ENCODE data around the gene NLRC3.
A peak's percentile ranks its signal among the peaks of the same experiment; 100 is the strongest.
"Not testable (repeated sequence)": the region's sequence is repeated elsewhere in the genome, so short reads cannot be mapped to it uniquely, and the experiment has no call there.

Gene NLRC3

DNA sequence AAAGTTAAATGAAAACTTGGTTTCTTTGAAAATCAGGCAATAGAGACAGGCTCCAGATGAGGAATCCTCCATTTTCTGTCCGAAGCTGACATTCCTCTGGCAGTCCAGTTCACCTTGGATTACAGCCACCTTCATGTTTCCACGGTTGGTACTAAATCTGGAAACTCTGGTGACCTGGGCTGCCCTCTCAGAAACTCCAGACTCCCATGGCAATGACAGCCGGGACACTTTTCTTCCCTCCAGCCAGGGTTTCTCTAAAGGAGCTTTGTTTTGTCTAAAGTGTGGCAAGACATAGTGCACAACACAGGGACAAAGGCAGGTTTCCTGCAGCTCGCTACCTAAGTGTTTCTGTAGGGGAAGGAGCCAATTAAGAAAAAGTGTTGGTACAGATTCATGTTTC is 40.4 kb downstream of the NLRC3 start:
- H3K4me1 ChIP-seq, result no peaks in the 10 kb centered on the region
- no peaks in the 10 kb centered on the region for H3K9me3 ChIP-seq
- H3K36me3 ChIP-seq (replicated peaks), result peaks cover 19% of the 10 kb centered on the region
- in situ Hi-C loops (cut with MboI; ENCODE audit: low sequenced_read_pairs), result no loop called here
- no peak overlapping the region for H3K4me3 ChIP-seq
- no peak for DNase-seq (ENCODE audit: low spot score in 2 of 2)
- H3K27me3 ChIP-seq (ENCODE audit: low read depth), result no peaks in the 10 kb centered on the region

DNA sequence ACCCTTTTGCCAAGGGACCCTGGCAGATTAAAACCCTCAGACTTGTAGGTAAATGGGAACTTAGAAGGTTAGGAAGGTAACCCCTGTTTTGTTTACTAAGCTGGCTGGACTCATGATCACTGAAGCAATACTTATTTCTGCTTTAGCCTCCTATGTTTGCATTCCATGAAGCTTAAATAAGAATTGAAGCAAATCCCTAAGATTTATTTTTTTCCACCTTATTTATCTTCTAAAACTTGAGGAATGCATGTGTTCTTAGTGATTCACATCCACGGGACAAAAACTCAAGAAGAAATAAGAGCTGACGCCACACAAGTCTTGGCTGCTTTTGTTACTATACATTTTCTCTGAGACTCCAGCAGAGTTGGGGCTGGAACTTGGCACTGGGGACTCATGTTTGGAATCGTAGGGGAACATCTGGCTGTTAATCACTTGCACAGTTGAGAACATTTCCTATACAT is 40.9 kb downstream of the NLRC3 start:
- in situ Hi-C loops (cut with MboI; ENCODE audit: low sequenced_read_pairs), result no loop called here
- Histone ChIP-seq H3K4me3 (no peak overlapping the region), H3K27me3 (ENCODE audit: low read depth) (no peaks in the 10 kb centered on the region), H3K4me1 (no peaks in the 10 kb centered on the region), H3K9me3 (no peaks in the 10 kb centered on the region), H3K36me3 (replicated peaks) (peaks cover 19% of the 10 kb centered on the region)
- DNase-seq (ENCODE audit: low spot score in 2 of 2), result no peak

DNA sequence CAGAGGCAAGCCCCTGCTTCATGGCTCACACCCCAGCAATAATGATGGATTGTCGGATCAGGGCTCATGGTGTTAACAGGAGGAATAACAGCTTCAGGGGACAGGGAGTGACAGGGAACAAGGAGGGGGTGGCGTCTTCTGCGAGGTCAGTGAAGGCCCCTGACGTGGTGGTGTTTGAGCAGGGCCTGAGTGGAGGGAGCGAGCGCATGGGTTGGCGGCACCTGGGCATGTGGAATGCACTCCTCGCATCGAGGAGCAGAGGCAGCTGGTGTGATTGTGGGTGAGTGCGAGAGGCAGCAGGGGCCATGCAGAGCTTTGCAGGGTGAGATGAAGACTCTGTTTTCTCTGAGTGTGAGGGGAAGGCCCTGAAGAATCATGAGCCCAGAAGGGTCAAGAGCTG is 43.1 kb downstream of the NLRC3 start:
- Histone ChIP-seq H3K9me3 (no peaks in the 10 kb centered on the region), H3K27me3 (ENCODE audit: low read depth) (no peaks in the 10 kb centered on the region), H3K36me3 (replicated peaks) (peaks cover 19% of the 10 kb centered on the region), H3K4me3 (no peak overlapping the region), H3K4me1 (no peaks in the 10 kb centered on the region)
- no peak for DNase-seq (ENCODE audit: low spot score in 2 of 2)
- in situ Hi-C loops (cut with MboI; ENCODE audit: low sequenced_read_pairs), result no loop called here

DNA sequence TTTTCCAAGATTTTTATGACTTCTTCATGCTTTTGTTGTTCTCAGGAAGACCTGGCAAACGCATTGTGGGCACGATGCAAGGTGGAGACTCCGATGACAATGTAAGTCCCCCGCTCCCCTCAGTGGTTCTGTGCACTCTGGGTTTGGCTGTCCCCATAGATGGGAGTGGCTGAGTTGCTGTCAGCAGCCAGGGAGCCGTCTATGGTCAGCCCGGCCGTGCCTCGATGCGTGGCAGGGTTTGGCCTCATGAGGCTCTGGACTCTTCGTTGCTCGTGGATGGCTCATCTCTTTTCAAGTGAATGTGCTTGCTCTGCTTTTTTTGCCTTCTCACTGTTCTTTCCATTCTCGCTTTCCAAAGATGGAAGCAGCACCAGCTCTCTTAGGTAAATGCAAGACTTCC is 44.5 kb downstream of the NLRC3 start:
- Histone ChIP-seq H3K4me3 (no peak overlapping the region), H3K9me3 (no peaks in the 10 kb centered on the region), H3K4me1 (no peaks in the 10 kb centered on the region), H3K36me3 (replicated peaks) (peaks cover 24% of the 10 kb centered on the region), H3K27me3 (ENCODE audit: low read depth) (no peaks in the 10 kb centered on the region)
- in situ Hi-C loops (cut with MboI; ENCODE audit: low sequenced_read_pairs), result no loop called here
- no peak for DNase-seq (ENCODE audit: low spot score in 2 of 2)

DNA sequence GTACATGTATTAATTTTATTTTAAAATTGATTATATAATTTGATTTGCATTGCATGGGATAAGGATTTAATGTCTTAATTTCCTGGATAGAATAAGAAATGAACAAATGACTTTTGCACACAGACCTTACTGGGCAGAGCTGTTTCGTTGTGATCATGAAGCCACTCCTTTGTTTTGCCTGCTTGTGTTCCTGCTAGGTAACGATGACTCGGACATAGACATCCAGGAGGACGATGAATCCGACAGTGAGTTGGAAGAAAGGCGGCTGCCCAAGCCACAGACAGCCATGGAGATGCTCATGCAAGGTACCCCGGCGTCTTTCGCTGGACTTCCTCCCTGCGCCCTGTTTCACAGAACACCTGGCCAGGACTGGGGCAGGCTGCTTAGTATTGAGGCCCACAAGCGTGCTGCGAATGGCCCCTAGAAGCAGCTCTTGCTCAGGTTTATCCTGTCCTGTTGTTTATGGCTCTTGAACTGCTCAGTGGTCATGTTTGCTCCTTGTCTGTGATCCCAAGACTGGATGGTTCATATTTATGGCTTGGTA is 46.8 kb downstream of the NLRC3 start:
- H3K4me1 ChIP-seq, result no peaks in the 10 kb centered on the region
- H3K4me3 ChIP-seq, result no peak overlapping the region
- no peaks in the 10 kb centered on the region for H3K27me3 ChIP-seq (ENCODE audit: low read depth)
- H3K36me3 ChIP-seq (replicated peaks), result peaks cover 15% of the 10 kb centered on the region
- DNase-seq (ENCODE audit: low spot score in 2 of 2), result no peak
- in situ Hi-C loops (cut with MboI; ENCODE audit: low sequenced_read_pairs), result no loop called here
- no peaks in the 10 kb centered on the region for H3K9me3 ChIP-seq

DNA sequence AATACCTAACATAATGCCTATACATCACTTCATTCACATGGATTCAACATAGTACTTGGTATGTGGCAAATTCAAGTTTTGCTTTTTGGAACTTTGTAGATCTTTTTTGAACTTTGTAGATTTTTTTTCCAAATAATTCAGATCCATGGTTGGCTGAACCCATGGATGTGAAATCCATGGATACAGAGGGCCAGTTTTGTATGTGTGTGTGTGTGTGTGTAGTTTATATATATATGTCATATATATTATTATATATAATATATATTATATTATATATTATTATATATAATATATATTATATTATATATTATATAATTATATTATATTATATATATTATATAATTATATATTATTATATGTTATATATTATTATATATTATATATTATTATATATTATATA is 48.0 kb downstream of the NLRC3 start:
- in situ Hi-C loops (cut with MboI; ENCODE audit: low sequenced_read_pairs), result no loop called here
- no peak for DNase-seq (ENCODE audit: low spot score in 2 of 2)
- Histone ChIP-seq H3K36me3 (replicated peaks) (peaks cover 15% of the 10 kb centered on the region), H3K4me3 (no peak overlapping the region), H3K9me3 (no peaks in the 10 kb centered on the region), H3K4me1 (no peaks in the 10 kb centered on the region), H3K27me3 (ENCODE audit: low read depth) (no peaks in the 10 kb centered on the region)

DNA sequence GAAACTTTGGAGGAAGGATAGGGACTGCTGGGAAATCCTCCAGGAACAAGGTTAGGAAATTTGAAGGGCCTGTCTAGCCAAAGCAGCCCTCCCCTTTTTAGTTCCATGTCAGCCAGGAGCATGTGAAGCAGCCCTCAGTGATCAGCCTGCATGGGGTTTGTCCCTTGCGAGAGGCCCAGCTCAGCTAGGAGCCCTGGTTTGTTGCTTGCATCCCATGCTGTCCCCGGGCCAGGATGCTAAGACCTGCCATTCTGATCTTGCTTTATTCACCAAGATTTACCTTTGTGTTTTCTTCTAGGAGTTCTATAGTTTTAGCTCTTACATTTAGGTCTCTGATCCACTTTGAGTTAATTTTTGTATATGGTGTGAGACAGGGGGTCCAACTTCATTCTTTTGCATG is 48.8 kb downstream of the NLRC3 start:
- Histone ChIP-seq H3K27me3 (ENCODE audit: low read depth) (no peaks in the 10 kb centered on the region), H3K9me3 (no peaks in the 10 kb centered on the region), H3K36me3 (replicated peaks) (peaks cover 15% of the 10 kb centered on the region), H3K4me3 (no peak overlapping the region), H3K4me1 (no peaks in the 10 kb centered on the region)
- no peak for DNase-seq (ENCODE audit: low spot score in 2 of 2)
- in situ Hi-C loops (cut with MboI; ENCODE audit: low sequenced_read_pairs), result no loop called here

DNA sequence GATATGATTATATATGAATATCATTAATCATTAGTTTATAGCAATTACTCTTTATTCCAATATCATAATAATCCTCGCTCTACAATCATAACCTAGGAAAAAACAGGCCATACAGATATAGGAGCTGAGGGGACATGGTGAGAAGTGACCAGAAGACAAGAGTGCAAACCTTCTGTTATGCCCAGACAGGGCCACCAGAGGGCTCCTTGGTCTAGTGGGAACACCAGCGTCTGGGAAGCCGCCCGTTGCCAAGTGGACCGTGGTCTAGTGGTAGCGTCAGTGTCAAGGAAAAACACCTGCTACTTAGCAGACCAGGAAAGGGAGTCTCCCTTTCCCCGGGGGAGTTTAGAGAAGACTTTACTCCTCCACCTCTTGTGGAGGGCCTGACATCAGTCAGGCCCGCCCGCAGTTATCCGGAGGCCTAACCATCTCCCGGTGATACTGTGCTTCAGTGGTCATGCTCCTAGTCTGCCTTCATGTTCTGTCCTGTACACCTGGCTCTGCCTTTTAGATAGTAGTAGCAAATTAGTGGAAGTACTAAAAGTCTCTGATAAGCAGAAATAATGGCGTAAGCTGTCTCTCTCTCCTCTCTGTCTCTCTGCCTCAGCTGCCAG is 49.9 kb downstream of the NLRC3 start:
- H3K4me3 ChIP-seq; H3K4me1 ChIP-seq; H3K27me3 ChIP-seq (ENCODE audit: low read depth); in situ Hi-C loops (cut with MboI; ENCODE audit: low sequenced_read_pairs); H3K9me3 ChIP-seq; H3K36me3 ChIP-seq (replicated peaks): not testable (repeated sequence)
- peak; percentile 28 to 87 for DNase-seq (ENCODE audit: low spot score in 2 of 2)

DNA sequence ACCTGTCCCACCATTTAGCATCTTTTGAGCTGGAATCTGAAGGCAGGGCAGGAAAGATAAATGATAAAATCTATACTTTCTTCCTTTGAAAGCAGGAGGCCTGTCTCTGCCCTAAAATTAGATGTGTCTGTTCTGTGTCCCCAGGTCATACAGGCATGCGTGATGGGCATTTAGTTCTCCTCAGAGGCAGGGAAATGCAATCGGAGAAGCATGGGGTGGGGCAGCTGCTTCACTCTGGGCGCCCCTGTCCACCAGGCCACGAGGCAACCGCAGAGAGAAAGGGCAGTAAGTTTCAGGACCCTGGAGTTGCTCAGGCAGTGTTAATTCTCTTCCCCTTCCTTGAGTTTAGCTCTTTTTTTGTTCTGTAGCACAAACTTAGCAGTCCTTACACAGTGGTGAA is 51.3 kb downstream of the NLRC3 start:
- Histone ChIP-seq H3K36me3 (replicated peaks) (peaks cover 8% of the 10 kb centered on the region), H3K4me1 (no peaks in the 10 kb centered on the region), H3K4me3 (no peak overlapping the region), H3K27me3 (ENCODE audit: low read depth) (no peaks in the 10 kb centered on the region), H3K9me3 (no peaks in the 10 kb centered on the region)
- in situ Hi-C loops (cut with MboI; ENCODE audit: low sequenced_read_pairs), result no loop called here
- no peak for DNase-seq (ENCODE audit: low spot score in 2 of 2)

DNA sequence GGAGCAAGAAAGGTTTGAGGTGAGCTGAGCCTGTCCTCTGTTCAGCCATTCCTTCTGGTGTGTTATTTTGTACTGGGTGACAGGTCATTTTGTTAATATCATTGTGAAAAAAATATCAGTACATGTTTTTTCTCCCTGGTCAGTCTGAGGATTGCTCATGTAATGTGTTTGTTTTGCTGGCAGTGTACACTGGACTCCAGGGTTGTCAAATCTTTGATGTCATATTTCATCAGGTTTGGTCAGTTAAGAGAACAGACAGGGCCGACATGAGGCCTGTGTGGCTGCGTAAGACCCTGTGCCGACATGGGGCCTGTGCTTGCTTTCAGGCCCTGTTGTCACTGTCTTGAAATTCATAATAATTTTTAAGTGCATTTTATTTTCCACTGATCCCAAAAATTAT is 53.9 kb downstream of the NLRC3 start:
- H3K27me3 ChIP-seq (ENCODE audit: low read depth), result no peaks in the 10 kb centered on the region
- H3K9me3 ChIP-seq, result no peaks in the 10 kb centered on the region
- no peak overlapping the region for H3K4me3 ChIP-seq
- H3K36me3 ChIP-seq (replicated peaks), result no peaks in the 10 kb centered on the region; the same call in none of the 2 replicates
- H3K4me1 ChIP-seq, result no peaks in the 10 kb centered on the region
- in situ Hi-C loops (cut with MboI; ENCODE audit: low sequenced_read_pairs), result no loop called here
- no peak for DNase-seq (ENCODE audit: low spot score in 2 of 2)

DNA sequence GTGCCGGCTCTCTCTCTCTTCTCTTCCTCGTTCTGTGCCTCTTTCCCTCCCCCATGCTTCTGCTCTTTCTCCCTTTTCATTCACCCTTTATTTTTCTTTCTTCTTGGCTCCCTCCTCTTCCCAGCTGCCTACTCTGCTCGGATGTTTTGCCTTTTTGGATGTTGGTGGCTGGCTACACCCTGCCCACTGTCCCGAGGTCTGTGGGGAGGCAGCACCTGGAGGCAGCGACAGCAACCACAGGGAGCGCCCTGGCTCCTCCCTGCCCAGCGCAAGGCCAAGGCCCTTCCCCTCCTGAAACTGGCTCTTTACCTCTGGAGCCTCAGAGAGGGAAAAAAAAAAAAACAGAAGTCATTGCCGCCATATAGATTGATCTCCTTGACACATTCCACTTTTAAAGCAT is 56.4 kb downstream of the NLRC3 start:
- no peaks in the 10 kb centered on the region for H3K4me1 ChIP-seq
- no peak overlapping the region for H3K4me3 ChIP-seq
- no peaks in the 10 kb centered on the region for H3K27me3 ChIP-seq (ENCODE audit: low read depth)
- no peak for DNase-seq (ENCODE audit: low spot score in 2 of 2)
- H3K36me3 ChIP-seq (replicated peaks), result no peaks in the 10 kb centered on the region; the same call in none of the 2 replicates
- no peaks in the 10 kb centered on the region for H3K9me3 ChIP-seq
- in situ Hi-C loops (cut with MboI; ENCODE audit: low sequenced_read_pairs), result no loop called here

DNA sequence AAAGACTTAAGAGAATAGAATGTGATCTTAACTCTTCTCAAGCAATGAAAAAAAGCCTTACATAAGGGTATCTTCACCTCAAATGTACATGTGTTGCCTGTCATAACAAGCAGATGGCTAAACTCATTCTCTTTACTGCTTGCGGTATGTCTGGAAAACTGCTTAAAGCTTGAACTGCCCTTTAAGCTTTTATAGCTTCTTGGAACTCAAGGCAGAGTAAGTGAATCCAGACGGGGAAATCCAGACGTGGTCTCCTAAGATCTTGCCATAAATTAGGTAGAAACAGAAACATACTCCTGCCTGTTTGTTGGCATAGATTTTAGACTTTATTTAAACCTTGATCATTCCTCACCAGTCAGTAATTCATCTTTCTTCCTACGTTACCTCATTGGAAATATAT is 56.8 kb downstream of the NLRC3 start:
- DNase-seq (ENCODE audit: low spot score in 2 of 2), result no peak
- no peak overlapping the region for H3K4me3 ChIP-seq
- H3K9me3 ChIP-seq, result no peaks in the 10 kb centered on the region
- H3K4me1 ChIP-seq, result no peaks in the 10 kb centered on the region
- no peaks in the 10 kb centered on the region; the same call in none of the 2 replicates for H3K36me3 ChIP-seq (replicated peaks)
- no peaks in the 10 kb centered on the region for H3K27me3 ChIP-seq (ENCODE audit: low read depth)
- in situ Hi-C loops (cut with MboI; ENCODE audit: low sequenced_read_pairs), result no loop called here

DNA sequence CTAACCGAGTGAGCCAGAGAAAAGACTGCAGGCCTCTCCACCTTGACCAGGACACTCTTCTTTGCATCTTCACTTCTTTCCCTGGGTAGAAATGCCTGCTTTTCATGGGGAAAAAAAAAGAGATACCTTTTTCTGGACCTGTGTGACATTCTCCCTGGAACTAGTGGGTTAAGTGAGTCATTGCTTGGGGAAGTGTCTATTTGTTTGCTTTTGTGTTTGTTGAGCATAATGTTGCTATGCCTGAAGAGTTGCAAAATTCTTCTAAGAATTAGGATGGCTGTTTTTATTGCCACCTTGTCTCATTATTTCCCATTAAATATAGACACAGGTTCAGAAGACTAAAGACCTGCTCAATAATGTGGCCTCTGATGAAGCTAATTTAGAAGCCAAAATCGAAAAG is 57.6 kb downstream of the NLRC3 start:
- no peak for DNase-seq (ENCODE audit: low spot score in 2 of 2)
- Histone ChIP-seq H3K4me1 (no peaks in the 10 kb centered on the region), H3K9me3 (no peaks in the 10 kb centered on the region), H3K27me3 (ENCODE audit: low read depth) (no peaks in the 10 kb centered on the region), H3K4me3 (no peak overlapping the region), H3K36me3 (replicated peaks) (no peaks in the 10 kb centered on the region; the same call in none of the 2 replicates)
- in situ Hi-C loops (cut with MboI; ENCODE audit: low sequenced_read_pairs), result no loop called here

DNA sequence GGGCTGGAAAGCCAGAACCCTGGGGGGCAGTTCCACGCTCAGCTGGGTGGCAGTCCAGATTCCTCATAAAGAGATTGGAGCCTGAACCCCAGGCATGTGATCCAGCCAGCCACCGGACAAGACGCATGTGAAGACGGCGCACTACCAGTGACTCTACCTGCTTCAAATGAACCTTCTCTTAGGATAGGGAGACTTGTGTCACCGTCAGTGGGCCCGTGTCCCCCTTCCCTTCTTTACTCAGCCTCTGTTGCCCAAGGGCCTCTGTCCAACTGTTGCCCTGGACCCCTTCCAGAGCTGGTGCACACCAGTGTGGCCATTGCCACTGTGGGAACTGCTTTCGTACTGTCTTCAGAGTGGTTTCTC is 58.2 kb downstream of the NLRC3 start:
- H3K4me1 ChIP-seq, result no peaks in the 10 kb centered on the region
- H3K27me3 ChIP-seq (ENCODE audit: low read depth), result no peaks in the 10 kb centered on the region
- no peak for DNase-seq (ENCODE audit: low spot score in 2 of 2)
- H3K4me3 ChIP-seq, result no peak overlapping the region
- in situ Hi-C loops (cut with MboI; ENCODE audit: low sequenced_read_pairs), result no loop called here
- no peaks in the 10 kb centered on the region for H3K9me3 ChIP-seq
- no peaks in the 10 kb centered on the region; the same call in none of the 2 replicates for H3K36me3 ChIP-seq (replicated peaks)
